Neural progenitor cell (in vitro differentiated cells): ENCODE data around the gene RLN3.

Source experiments
- CTCF ChIP-seq: fragments of 200-600 bp; sonication (generic); IDR thresholded peaks from 2 replicates; pipeline ENCODE4 v1.5.1; 2017; ENCODE audit warnings: antibody characterized with exemption, mild to moderate bottlenecking
- EZH2 ChIP-seq: fragments of 200-600 bp; sonication (generic); IDR thresholded peaks from 2 replicates; pipeline ENCODE4 v1.6.1; 2017; ENCODE audit warnings: antibody characterized with exemption, mild to moderate bottlenecking, moderate library complexity
- EZH2phosphoT487 ChIP-seq: fragments of 200-600 bp; sonication (generic); IDR thresholded peaks from 2 replicates; pipeline ENCODE4 v1.6.1; 2017; ENCODE audit warnings: antibody characterized with exemption

GRCh38 chr19:14023404-14024235, 4.3 kb upstream of the RLN3 start:
- TF ChIP-seq CTCF (peak; percentile 66), EZH2 (no peak), EZH2phosphoT487 (no peak)
